ENCODE measurements around the gene MBD3.

- TF ChIP-seq, protein P1, sequence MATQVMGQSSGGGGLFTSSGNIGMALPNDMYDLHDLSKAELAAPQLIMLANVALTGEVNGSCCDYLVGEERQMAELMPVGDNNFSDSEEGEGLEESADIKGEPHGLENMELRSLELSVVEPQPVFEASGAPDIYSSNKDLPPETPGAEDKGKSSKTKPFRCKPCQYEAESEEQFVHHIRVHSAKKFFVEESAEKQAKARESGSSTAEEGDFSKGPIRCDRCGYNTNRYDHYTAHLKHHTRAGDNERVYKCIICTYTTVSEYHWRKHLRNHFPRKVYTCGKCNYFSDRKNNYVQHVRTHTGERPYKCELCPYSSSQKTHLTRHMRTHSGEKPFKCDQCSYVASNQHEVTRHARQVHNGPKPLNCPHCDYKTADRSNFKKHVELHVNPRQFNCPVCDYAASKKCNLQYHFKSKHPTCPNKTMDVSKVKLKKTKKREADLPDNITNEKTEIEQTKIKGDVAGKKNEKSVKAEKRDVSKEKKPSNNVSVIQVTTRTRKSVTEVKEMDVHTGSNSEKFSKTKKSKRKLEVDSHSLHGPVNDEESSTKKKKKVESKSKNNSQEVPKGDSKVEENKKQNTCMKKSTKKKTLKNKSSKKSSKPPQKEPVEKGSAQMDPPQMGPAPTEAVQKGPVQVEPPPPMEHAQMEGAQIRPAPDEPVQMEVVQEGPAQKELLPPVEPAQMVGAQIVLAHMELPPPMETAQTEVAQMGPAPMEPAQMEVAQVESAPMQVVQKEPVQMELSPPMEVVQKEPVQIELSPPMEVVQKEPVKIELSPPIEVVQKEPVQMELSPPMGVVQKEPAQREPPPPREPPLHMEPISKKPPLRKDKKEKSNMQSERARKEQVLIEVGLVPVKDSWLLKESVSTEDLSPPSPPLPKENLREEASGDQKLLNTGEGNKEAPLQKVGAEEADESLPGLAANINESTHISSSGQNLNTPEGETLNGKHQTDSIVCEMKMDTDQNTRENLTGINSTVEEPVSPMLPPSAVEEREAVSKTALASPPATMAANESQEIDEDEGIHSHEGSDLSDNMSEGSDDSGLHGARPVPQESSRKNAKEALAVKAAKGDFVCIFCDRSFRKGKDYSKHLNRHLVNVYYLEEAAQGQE (IDR thresholded peaks at IDR 0.05; ENCODE audit: insufficient read depth in 1 of 2, low read depth in 2 of 2, low read length in 2 of 2): no peak
- TF ChIP-seq TAF1 (IDR thresholded peaks at IDR 0.05; ENCODE audit: borderline replicate concordance, insufficient read depth, low read length) (no peak), POLR2AphosphoS5 (IDR thresholded peaks at IDR 0.05; ENCODE audit: low read depth, low read length) (no peak), SIN3A (IDR thresholded peaks at IDR 0.05; ENCODE audit: borderline replicate concordance, insufficient read depth, low read length) (no peak)
Measured at GRCh38 chr19:1524287-1524971, 68.2 kb downstream of the MBD3 start.

Data from PFSK-1 (cell line).